Measurements from ENCODE around the gene HECTD2. TPM values are rescaled to one million over a fixed set of nuclear protein-coding genes. Genes with fewer than 3 reads are reported as not detected.
"Not testable (repeated sequence)": the region's sequence is repeated elsewhere in the genome, so short reads cannot be mapped to it uniquely, and the experiment has no call there.

The HECTD2 gene
- polyA plus RNA-seq, 3 donors, result 0.12 TPM; not detected in 2

DNA sequence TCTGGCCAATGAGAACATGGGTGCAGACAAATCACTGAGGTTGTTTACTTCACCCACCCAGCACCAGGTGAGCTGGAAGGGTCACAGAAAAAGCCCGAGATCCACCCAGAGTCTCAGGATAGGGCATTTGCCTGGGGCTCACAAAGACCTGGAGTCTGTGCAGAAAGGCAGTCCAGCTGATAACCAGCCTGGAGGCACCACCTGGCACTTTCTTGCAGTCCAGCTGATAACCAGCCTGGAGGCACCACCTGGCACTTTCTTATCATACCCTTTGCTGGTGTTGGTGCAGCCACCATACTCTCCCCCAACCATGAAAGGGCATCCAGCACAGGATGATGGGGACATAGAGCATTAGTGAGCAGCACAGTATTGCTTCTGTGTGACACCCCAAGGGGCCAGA lies 118.6 kb downstream of the HECTD2 start:
- Mint-ChIP-seq H3K36me3 (no peaks in the 10 kb centered on the region), H3K9me3 (peaks cover 0 to 10% (median 5%) of the 10 kb centered on the region in 7 donors), H3K27me3 (ENCODE audit: low read depth in 3 of 3) (peaks cover 4 to 5% (median 5%) of the 10 kb centered on the region in 3 donors), H3K4me3 (no peak overlapping the region), H3K4me1 (no peaks in the 10 kb centered on the region), H3K27ac (peak overlapping the region in 1 of 7 donors; percentile 54)
- no peak overlapping the region for H3K4me3 ChIP-seq (replicated peaks in 1 of 3; ENCODE audit: low read depth in 2 of 3, low read length in 3 of 3)
- no peaks in the 10 kb centered on the region for H4K20me1 ChIP-seq (ENCODE audit: insufficient read depth, low read length)
- intact Hi-C loops (cut with micrococcal nuclease), result no loop called here
- 93% methylated on average over 1 of the region's 1 CpG for WGBS (ENCODE audit: insufficient coverage)
- no peaks in the 10 kb centered on the region for H3K36me3 ChIP-seq (replicated peaks in 1 of 2; ENCODE audit: control insufficient read depth in 1 of 2, insufficient read depth in 2 of 2, low read length in 2 of 2)
- H3K4me2 ChIP-seq (replicated peaks; ENCODE audit: extremely low read depth, low read length, poor library complexity, severe bottlenecking), result no peak overlapping the region
- H3K27ac ChIP-seq (ENCODE audit: low read depth in 1 of 2, low read length in 2 of 2), result no peak overlapping the region
- H3K9ac ChIP-seq (ENCODE audit: insufficient read depth, low read length, poor library complexity, severe bottlenecking), result no peak overlapping the region
- DNase-seq, result no peak
- no peaks in the 10 kb centered on the region for H3K4me1 ChIP-seq (ENCODE audit: control insufficient read depth in 1 of 2, insufficient read depth in 2 of 2, low read length in 2 of 2)
- H2AFZ ChIP-seq (ENCODE audit: insufficient read depth, low read depth, low read length, poor library complexity, severe bottlenecking), result no peak overlapping the region
- no peaks in the 10 kb centered on the region for H3K9me3 ChIP-seq (replicated peaks in 1 of 2; ENCODE audit: control insufficient read depth in 1 of 2, insufficient read depth in 1 of 2, low read length in 2 of 2)
- H3K79me2 ChIP-seq (ENCODE audit: insufficient read depth, low read length), result no peaks in the 10 kb centered on the region
- H3K27me3 ChIP-seq (ENCODE audit: control insufficient read depth in 2 of 2, insufficient read depth in 2 of 2, low read length in 2 of 2), result no peaks in the 10 kb centered on the region
- TF ChIP-seq CTCF (IDR thresholded peaks at IDR 0.05), result no peak

DNA sequence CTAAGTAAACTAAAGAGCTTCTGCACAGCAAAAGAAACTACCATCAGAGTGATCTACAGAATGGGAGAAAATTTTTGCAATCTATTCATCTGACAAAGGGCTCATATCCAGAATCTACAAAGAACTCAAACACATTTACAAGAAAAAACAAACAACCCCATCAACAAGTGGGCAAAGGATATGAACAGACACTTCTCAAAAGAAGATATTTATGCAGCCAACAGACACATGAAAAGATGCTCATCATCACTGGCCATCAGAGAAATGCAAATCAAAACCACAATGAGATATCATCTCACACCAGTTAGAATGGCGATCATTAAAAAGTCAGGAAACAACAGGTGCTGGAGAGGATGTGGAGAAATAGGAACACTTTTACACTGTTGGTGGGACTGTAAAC lies 124.6 kb downstream of the HECTD2 start:
- H3K4me3 Mint-ChIP-seq; H3K36me3 ChIP-seq (replicated peaks in 1 of 2; ENCODE audit: control insufficient read depth in 1 of 2, insufficient read depth in 2 of 2, low read length in 2 of 2); H3K9me3 ChIP-seq (replicated peaks in 1 of 2; ENCODE audit: control insufficient read depth in 1 of 2, insufficient read depth in 1 of 2, low read length in 2 of 2); H3K4me1 ChIP-seq (ENCODE audit: control insufficient read depth in 1 of 2, insufficient read depth in 2 of 2, low read length in 2 of 2); intact Hi-C loops (cut with micrococcal nuclease); H3K27ac ChIP-seq (ENCODE audit: low read depth in 1 of 2, low read length in 2 of 2); H3K79me2 ChIP-seq (ENCODE audit: insufficient read depth, low read length); H3K27me3 ChIP-seq (ENCODE audit: control insufficient read depth in 2 of 2, insufficient read depth in 2 of 2, low read length in 2 of 2); H3K27ac Mint-ChIP-seq; H3K36me3 Mint-ChIP-seq; H3K4me1 Mint-ChIP-seq; DNase-seq; H3K27me3 Mint-ChIP-seq (ENCODE audit: low read depth in 3 of 3); H2AFZ ChIP-seq (ENCODE audit: insufficient read depth, low read depth, low read length, poor library complexity, severe bottlenecking); H3K9ac ChIP-seq (ENCODE audit: insufficient read depth, low read length, poor library complexity, severe bottlenecking); H3K4me2 ChIP-seq (replicated peaks; ENCODE audit: extremely low read depth, low read length, poor library complexity, severe bottlenecking); H4K20me1 ChIP-seq (ENCODE audit: insufficient read depth, low read length); H3K4me3 ChIP-seq (replicated peaks in 1 of 3; ENCODE audit: low read depth in 2 of 3, low read length in 3 of 3); H3K9me3 Mint-ChIP-seq: not testable (repeated sequence)
- WGBS (ENCODE audit: insufficient coverage), result no CpG with 5 or more reads among the region's 1 CpG
